BLaER1 (cell line): ENCODE results near the gene ZDHHC8.

ENCODE experiments used
- H3K27ac ChIP-seq: shearing (Covaris generic); formaldehyde crosslinking; 2 replicates; pipeline ENCODE4 v1.8.1; 2022
- H3K27me3 ChIP-seq: shearing (Covaris generic); formaldehyde crosslinking; 2 replicates; pipeline ENCODE4 v1.8.1; 2022
- H3K36me3 ChIP-seq: shearing (Covaris generic); formaldehyde crosslinking; 2 replicates; pipeline ENCODE4 v1.8.1; 2022
- H3K4me1 ChIP-seq: shearing (Covaris generic); formaldehyde crosslinking; 2 replicates; pipeline ENCODE4 v1.8.1; 2022
- H3K4me2 ChIP-seq: shearing (Covaris generic); formaldehyde crosslinking; 2 replicates; pipeline ENCODE4 v1.8.1; 2022
- H3K4me3 ChIP-seq: shearing (Covaris generic); formaldehyde crosslinking; 2 replicates; pipeline ENCODE4 v1.8.1; 2022
- H3K9ac ChIP-seq: shearing (Covaris generic); formaldehyde crosslinking; 2 replicates; pipeline ENCODE4 v1.8.1; 2022
- H3K9me3 ChIP-seq: shearing (Covaris generic); formaldehyde crosslinking; 2 replicates; pipeline ENCODE4 v1.8.1; 2022
- H4K20me1 ChIP-seq: shearing (Covaris generic); formaldehyde crosslinking; 2 replicates; pipeline ENCODE4 v1.8.1; 2022
- Cebpa-rat ChIP-seq: shearing (Covaris generic); IDR thresholded peaks from 2 replicates; pipeline ENCODE4 v1.8.1; 2022

The ZDHHC8 gene

GRCh38 chr22:20133930-20134549, 2.4 kb downstream of the ZDHHC8 start:
- Histone ChIP-seq H3K4me1 (peaks cover 82% of the 10 kb centered on the region), H3K27me3 (no peaks in the 10 kb centered on the region), H3K36me3 (peaks cover 3% of the 10 kb centered on the region), H3K9ac (no peak overlapping the region), H3K9me3 (no peaks in the 10 kb centered on the region), H3K4me3 (no peak overlapping the region), H4K20me1 (peaks cover 78% of the 10 kb centered on the region), H3K4me2 (peak overlapping the region; percentile 99), H3K27ac (no peak overlapping the region)
- no peak for TF ChIP-seq Cebpa-rat

DNA sequence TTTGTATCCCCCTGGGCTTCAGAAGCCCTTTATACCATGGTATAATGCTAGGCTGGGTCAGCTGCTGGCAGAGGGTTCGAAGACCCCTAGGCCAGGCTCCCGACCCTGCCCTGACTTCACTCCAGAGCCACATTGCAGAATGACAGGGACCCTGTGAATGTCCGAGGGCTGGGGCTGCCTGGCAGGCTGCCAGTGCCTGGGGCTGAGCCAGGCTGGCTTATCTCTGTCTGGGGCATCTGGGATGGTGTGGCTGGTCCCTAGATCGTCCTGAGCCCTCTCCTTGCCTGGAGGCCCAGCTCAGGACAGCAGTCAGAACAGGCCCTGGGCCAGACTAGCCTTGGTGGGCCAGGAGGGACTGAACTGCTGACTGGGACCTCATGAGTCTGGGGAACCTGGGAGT, 3.7 kb downstream of the ZDHHC8 start:
- Histone ChIP-seq H3K36me3 (peaks cover 15% of the 10 kb centered on the region), H3K9ac (peak overlapping the region; percentile 67), H3K27me3 (no peaks in the 10 kb centered on the region), H3K27ac (peak overlapping the region; percentile 69), H4K20me1 (peaks cover 81% of the 10 kb centered on the region), H3K4me1 (peaks cover 70% of the 10 kb centered on the region), H3K4me3 (no peak overlapping the region), H3K4me2 (peak overlapping the region; percentile 99), H3K9me3 (no peaks in the 10 kb centered on the region)
- no peak for TF ChIP-seq Cebpa-rat

- peaks cover 89% of the 10 kb centered on the region for H4K20me1 ChIP-seq
- TF ChIP-seq Cebpa-rat: no peak
- H3K27me3 ChIP-seq: no peaks in the 10 kb centered on the region
- peak overlapping the region; percentile 69 for H3K27ac ChIP-seq
- peaks cover 22% of the 10 kb centered on the region for H3K36me3 ChIP-seq
- no peak overlapping the region for H3K4me3 ChIP-seq
- peak overlapping the region; percentile 67 for H3K9ac ChIP-seq
- H3K9me3 ChIP-seq: no peaks in the 10 kb centered on the region
- peak overlapping the region; percentile 99 for H3K4me2 ChIP-seq
- H3K4me1 ChIP-seq: peaks cover 69% of the 10 kb centered on the region
Observed at GRCh38 chr22:20135806-20136602, 4.4 kb downstream of the ZDHHC8 start.

- peaks cover 74% of the 10 kb centered on the region for H3K4me1 ChIP-seq
- no peaks in the 10 kb centered on the region for H3K27me3 ChIP-seq
- TF ChIP-seq Cebpa-rat: no peak
- H3K4me3 ChIP-seq: no peak overlapping the region
- no peaks in the 10 kb centered on the region for H3K9me3 ChIP-seq
- H4K20me1 ChIP-seq: peaks cover 94% of the 10 kb centered on the region
- H3K9ac ChIP-seq: peak overlapping the region; percentile 44; the same call in 1 of the 2 replicates
- peaks cover 28% of the 10 kb centered on the region for H3K36me3 ChIP-seq
- peak overlapping the region; percentile 99 for H3K4me2 ChIP-seq
- H3K27ac ChIP-seq: peak overlapping the region; percentile 69
Observed at GRCh38 chr22:20136603-20136873, 4.9 kb downstream of the ZDHHC8 start.

- H3K4me1 ChIP-seq: peaks cover 80% of the 10 kb centered on the region
- peak overlapping the region; percentile 44; the same call in 1 of the 2 replicates for H3K9ac ChIP-seq
- no peak for TF ChIP-seq Cebpa-rat
- peaks cover 98% of the 10 kb centered on the region for H4K20me1 ChIP-seq
- peak overlapping the region; percentile 99 for H3K4me2 ChIP-seq
- no peaks in the 10 kb centered on the region for H3K9me3 ChIP-seq
- H3K27ac ChIP-seq: peak overlapping the region; percentile 66
- peaks cover 33% of the 10 kb centered on the region for H3K36me3 ChIP-seq
- no peaks in the 10 kb centered on the region for H3K27me3 ChIP-seq
- no peak overlapping the region; the same call in 1 of the 2 replicates for H3K4me3 ChIP-seq
Observed at GRCh38 chr22:20137113-20137512, 5.5 kb downstream of the ZDHHC8 start.

DNA sequence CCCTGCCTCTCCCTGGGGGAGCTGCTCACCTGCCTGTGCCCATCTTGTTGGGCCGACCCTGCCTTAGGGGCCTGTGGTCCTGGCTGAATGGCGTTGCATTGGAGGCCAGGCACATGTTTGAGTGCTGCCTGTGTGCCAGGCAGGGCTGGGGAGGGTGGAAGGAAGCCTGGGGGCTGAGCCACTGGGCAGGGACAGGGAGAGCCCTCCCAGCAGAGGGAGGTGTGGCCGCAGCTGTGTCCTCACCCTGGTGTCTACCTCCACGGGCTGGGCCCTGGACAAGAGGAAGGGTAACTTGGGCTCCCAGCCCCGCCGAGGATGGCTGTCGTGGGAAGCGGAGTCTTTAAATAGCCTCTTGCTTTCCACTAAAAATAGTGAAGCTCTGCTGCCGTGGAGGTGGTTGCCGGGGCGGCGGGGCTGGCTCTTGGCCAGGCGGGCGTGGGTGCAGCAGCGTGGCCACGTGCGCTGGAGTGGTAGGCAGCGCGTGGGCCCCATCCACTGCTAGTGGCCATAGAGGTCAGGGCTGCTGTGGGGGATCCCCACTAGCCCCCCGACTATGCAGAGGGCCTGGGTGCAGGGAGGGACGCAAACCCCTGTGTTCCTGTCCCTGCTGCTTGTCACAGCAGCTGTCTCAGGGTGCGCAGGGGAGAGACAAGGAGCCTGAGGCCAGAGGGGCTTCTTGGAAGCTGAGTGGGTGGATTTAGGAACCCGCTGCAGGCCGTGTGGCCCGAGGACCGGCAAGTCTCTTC, 6.2 kb downstream of the ZDHHC8 start:
- Histone ChIP-seq H3K36me3 (peaks cover 41% of the 10 kb centered on the region), H3K4me3 (no peak overlapping the region; the same call in 1 of the 2 replicates), H3K9me3 (no peaks in the 10 kb centered on the region), H3K27me3 (no peaks in the 10 kb centered on the region), H3K27ac (peak overlapping the region; percentile 66), H3K4me2 (peak overlapping the region; percentile 99), H4K20me1 (peaks cover 97% of the 10 kb centered on the region), H3K9ac (peak overlapping the region; percentile 44), H3K4me1 (peaks cover 79% of the 10 kb centered on the region)
- TF ChIP-seq Cebpa-rat: no peak

GRCh38 chr22:20138417-20138738, 6.8 kb downstream of the ZDHHC8 start:
- peaks cover 94% of the 10 kb centered on the region for H4K20me1 ChIP-seq

DNA sequence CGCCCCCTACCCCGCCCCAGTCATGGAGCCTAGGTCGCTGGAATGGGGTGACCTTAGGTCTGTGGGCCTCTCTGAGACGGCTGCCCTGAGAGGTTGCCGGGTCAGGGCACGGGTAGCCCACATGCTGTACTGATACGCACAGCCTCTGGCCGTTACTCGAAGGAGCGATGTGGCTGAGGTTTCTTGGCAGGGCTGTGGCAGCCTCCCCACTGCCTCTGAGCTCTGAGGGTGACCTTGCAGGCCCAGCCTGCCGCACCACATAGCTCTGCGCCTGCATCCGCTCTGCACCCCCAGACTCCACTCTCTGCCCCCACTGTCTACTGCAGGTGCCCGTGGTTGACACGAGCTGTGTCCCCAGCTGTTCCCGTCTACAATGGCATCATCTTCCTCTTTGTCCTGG, 7.3 kb downstream of the ZDHHC8 start:
- Histone ChIP-seq H3K27me3 (no peaks in the 10 kb centered on the region), H3K36me3 (peaks cover 51% of the 10 kb centered on the region), H3K4me3 (no peak overlapping the region), H4K20me1 (peaks cover 89% of the 10 kb centered on the region), H3K4me1 (peaks cover 69% of the 10 kb centered on the region), H3K9me3 (no peaks in the 10 kb centered on the region), H3K4me2 (no peak overlapping the region), H3K27ac (no peak overlapping the region), H3K9ac (no peak overlapping the region)
- TF ChIP-seq Cebpa-rat: no peak

More at GRCh38 chr22:20138417-20138738, 6.8 kb downstream of the ZDHHC8 start:
- no peak for TF ChIP-seq Cebpa-rat
- Histone ChIP-seq H3K4me2 (peak overlapping the region; percentile 99), H3K36me3 (peaks cover 46% of the 10 kb centered on the region), H3K4me1 (peaks cover 74% of the 10 kb centered on the region), H3K4me3 (no peak overlapping the region), H3K27me3 (no peaks in the 10 kb centered on the region), H3K9ac (peak overlapping the region; percentile 44), H3K27ac (peak overlapping the region; percentile 66), H3K9me3 (no peaks in the 10 kb centered on the region)

DNA sequence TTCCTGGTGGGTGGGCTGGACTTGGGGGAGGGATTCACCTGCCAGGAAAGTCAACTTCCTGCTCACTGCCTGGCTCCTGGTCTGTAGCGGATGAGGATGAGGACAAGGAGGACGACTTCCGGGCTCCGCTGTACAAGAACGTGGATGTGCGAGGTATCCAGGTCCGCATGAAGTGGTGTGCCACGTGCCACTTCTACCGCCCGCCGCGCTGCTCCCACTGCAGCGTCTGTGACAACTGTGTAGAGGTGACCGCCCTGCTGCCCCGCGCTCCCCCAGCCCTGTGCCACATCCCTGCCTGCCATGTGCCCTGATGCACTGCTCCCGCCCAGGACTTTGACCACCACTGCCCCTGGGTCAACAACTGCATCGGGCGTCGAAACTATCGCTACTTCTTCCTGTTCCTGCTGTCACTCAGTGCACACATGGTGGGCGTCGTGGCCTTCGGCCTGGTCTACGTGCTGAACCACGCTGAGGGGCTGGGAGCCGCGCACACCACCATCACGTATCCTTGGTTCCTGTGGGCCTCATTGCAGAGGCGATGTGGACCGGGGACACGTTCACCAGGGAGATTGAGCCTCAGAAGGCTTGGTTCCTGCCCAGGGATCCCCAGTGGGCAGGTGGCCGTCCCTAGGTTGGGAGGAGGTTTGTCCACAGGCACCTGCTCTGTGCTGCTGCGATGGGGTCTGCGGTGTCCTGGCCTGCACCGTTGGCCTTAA, 7.9 kb downstream of the ZDHHC8 start:
- Histone ChIP-seq H4K20me1 (peaks cover 82% of the 10 kb centered on the region), H3K4me2 (no peak overlapping the region), H3K9ac (no peak overlapping the region), H3K27me3 (no peaks in the 10 kb centered on the region), H3K27ac (no peak overlapping the region), H3K36me3 (peaks cover 56% of the 10 kb centered on the region), H3K4me1 (peaks cover 62% of the 10 kb centered on the region), H3K9me3 (no peaks in the 10 kb centered on the region), H3K4me3 (no peak overlapping the region)
- no peak for TF ChIP-seq Cebpa-rat
